ENCODE measurements around the gene RPL9. TPM values are rescaled to one million over a fixed set of nuclear protein-coding genes. Genes with fewer than 3 reads are reported as not detected.

RPL9 gene
- total RNA-seq, 2 donors from 2014 or later = 1,341 to 1,760 TPM

DNA sequence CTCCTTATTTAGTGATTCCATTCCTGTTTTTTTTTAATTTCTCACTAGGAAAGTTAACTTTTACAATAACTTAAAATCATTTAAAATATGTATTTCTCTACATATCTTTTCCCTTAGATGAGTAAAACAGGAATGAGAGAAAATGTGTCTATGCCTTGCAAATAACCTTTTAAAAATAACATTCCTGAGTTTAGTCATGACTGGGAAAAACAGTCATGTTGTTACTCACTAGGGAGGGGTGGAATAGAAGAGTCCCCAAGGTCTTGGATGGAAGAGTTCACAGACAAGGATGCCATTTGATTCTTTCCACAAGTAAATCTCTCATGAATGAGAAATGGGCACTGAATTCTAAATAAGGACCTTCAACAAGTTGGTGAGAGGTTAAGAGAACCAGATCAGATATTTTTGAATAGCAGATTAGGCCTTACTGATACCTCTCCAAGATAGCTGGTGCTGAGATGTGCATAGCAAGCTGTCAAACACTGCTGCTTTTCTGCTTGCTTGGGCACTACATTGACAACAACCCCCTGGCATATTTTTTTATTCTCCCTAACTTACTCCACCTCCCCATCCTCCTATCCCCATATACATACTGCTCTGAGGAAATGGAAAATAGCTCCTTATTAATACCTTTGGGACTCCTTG is 43.4 kb upstream of the RPL9 start:
- Mint-ChIP-seq H3K4me3 (no peak overlapping the region), H3K36me3 (ENCODE audit: low read depth) (peaks cover 73% of the 10 kb centered on the region), H3K27me3 (ENCODE audit: insufficient read depth) (no peaks in the 10 kb centered on the region), H3K4me1 (no peaks in the 10 kb centered on the region), H3K27ac (no peak overlapping the region), H3K9me3 (no peaks in the 10 kb centered on the region)
- TF ChIP-seq, protein P1, sequence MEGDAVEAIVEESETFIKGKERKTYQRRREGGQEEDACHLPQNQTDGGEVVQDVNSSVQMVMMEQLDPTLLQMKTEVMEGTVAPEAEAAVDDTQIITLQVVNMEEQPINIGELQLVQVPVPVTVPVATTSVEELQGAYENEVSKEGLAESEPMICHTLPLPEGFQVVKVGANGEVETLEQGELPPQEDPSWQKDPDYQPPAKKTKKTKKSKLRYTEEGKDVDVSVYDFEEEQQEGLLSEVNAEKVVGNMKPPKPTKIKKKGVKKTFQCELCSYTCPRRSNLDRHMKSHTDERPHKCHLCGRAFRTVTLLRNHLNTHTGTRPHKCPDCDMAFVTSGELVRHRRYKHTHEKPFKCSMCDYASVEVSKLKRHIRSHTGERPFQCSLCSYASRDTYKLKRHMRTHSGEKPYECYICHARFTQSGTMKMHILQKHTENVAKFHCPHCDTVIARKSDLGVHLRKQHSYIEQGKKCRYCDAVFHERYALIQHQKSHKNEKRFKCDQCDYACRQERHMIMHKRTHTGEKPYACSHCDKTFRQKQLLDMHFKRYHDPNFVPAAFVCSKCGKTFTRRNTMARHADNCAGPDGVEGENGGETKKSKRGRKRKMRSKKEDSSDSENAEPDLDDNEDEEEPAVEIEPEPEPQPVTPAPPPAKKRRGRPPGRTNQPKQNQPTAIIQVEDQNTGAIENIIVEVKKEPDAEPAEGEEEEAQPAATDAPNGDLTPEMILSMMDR (conservative IDR thresholded peaks at IDR 0.05) = no peak
- Histone ChIP-seq H3K27ac (ENCODE audit: low read depth, low read length) (no peak overlapping the region), H3K36me3 (ENCODE audit: control insufficient read depth, insufficient read depth, low read length) (peaks cover 84% of the 10 kb centered on the region), H3K9me3 (ENCODE audit: control insufficient read depth, low read length) (no peaks in the 10 kb centered on the region), H3K4me3 (ENCODE audit: low read length) (no peak overlapping the region), H3K4me1 (ENCODE audit: control insufficient read depth, insufficient read depth, low read length) (no peaks in the 10 kb centered on the region), H3K9ac (ENCODE audit: extremely low read depth, low read length, poor library complexity, severe bottlenecking) (no peak overlapping the region), H3K27me3 (ENCODE audit: control insufficient read depth, insufficient read depth, low read length, poor library complexity, severe bottlenecking) (no peaks in the 10 kb centered on the region)
- DNase-seq = no peak

DNA sequence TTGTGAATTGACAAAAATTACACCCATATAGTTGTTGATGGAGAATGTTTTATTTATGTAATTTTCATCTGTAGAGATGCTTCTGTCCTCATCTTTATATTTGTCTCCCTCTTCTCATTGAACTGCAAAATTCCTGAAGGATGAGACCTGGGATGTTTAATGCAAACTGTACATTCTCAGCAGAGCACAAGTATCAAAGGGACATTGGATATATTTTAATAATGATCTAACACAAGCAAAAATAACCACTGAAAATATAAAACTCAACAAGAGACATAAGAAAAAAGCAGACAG is 40.0 kb upstream of the RPL9 start:
- H3K4me3 Mint-ChIP-seq = no peak overlapping the region
- no peak overlapping the region for H3K4me3 ChIP-seq (ENCODE audit: low read length)
- no peak overlapping the region for H3K27ac Mint-ChIP-seq

DNA sequence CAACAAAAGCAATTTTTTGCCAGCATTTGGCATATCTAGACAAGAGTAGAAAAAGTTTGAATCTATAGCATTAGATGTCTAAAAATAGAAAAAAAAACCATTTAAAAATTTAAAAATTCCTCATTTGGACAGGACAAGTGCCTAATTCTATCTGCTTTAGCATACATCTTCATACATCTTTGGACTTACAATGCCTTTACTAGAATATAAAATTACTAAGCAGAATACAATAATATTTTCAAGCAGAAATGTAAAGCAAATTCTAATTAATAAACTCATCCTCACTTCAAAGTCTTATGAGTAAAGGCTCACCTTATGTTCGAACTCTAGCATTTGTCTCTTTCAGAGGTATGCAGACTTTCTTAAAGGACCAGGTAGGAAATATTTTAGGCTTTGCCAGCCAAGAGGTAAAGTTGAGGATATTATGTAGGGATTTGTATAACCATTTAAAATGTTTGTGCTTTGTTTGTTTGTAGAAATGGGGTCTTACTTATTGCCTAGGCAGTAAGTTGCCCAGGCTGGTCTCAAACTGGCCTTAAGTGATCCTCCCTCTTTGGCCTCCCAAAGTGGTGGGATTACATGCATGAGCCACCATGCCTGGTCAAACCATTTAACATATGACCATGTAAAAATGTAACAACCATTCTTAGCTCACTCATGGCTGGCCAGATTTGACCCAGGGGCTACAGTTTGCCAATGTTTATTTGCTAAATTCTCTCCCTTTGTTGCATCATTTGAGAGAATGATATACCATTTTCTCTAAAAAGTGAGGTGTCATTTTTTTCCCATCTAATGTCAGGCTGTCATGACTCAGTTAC is 39.4 kb upstream of the RPL9 start:
- no peak overlapping the region for H3K27ac ChIP-seq (ENCODE audit: low read depth, low read length)
- Mint-ChIP-seq H3K36me3 (ENCODE audit: low read depth) (peaks cover 37% of the 10 kb centered on the region), H3K4me3 (no peak overlapping the region), H3K4me1 (no peaks in the 10 kb centered on the region), H3K9me3 (no peaks in the 10 kb centered on the region), H3K27me3 (ENCODE audit: insufficient read depth) (no peaks in the 10 kb centered on the region), H3K27ac (no peak overlapping the region)
- H3K4me1 ChIP-seq (ENCODE audit: control insufficient read depth, insufficient read depth, low read length) = no peaks in the 10 kb centered on the region
- H3K4me3 ChIP-seq (ENCODE audit: low read length) = no peak overlapping the region
- no peaks in the 10 kb centered on the region for H3K27me3 ChIP-seq (ENCODE audit: control insufficient read depth, insufficient read depth, low read length, poor library complexity, severe bottlenecking)
- DNase-seq = no peak
- WGBS, 2 experiments (ENCODE audit: insufficient coverage in 1 of 2, insufficient read length in 1 of 2) = 88 to 91% methylated on average over 1 of the region's 1 CpG
- TF ChIP-seq, protein P1 (conservative IDR thresholded peaks at IDR 0.05) = no peak
- H3K9ac ChIP-seq (ENCODE audit: extremely low read depth, low read length, poor library complexity, severe bottlenecking) = no peak overlapping the region
- peaks cover 46% of the 10 kb centered on the region for H3K36me3 ChIP-seq (ENCODE audit: control insufficient read depth, insufficient read depth, low read length)
- no peaks in the 10 kb centered on the region for H3K9me3 ChIP-seq (ENCODE audit: control insufficient read depth, low read length)

More for the DNA sequence above, 40.0 kb upstream of the RPL9 start:
- Histone ChIP-seq H3K36me3 (ENCODE audit: control insufficient read depth, insufficient read depth, low read length) (peaks cover 51% of the 10 kb centered on the region), H3K27ac (ENCODE audit: low read depth, low read length) (no peak overlapping the region), H3K4me1 (ENCODE audit: control insufficient read depth, insufficient read depth, low read length) (no peaks in the 10 kb centered on the region), H3K9ac (ENCODE audit: extremely low read depth, low read length, poor library complexity, severe bottlenecking) (no peak overlapping the region), H3K9me3 (ENCODE audit: control insufficient read depth, low read length) (no peaks in the 10 kb centered on the region), H3K27me3 (ENCODE audit: control insufficient read depth, insufficient read depth, low read length, poor library complexity, severe bottlenecking) (no peaks in the 10 kb centered on the region)
- no peak for DNase-seq
- H3K9me3 Mint-ChIP-seq = no peaks in the 10 kb centered on the region
- no peaks in the 10 kb centered on the region for H3K27me3 Mint-ChIP-seq (ENCODE audit: insufficient read depth)
- H3K36me3 Mint-ChIP-seq (ENCODE audit: low read depth) = peaks cover 42% of the 10 kb centered on the region
- no peaks in the 10 kb centered on the region for H3K4me1 Mint-ChIP-seq
- TF ChIP-seq, protein P1 (conservative IDR thresholded peaks at IDR 0.05) = no peak

Measured in endodermal cell (in vitro differentiated cells).